Dermis blood vessel endothelial cell (primary cell): Measurements from ENCODE around the gene WDR74. TPM values are rescaled to one million over a fixed set of nuclear protein-coding genes. Genes with fewer than 3 reads are reported as not detected.
A peak's percentile ranks its signal among the peaks of the same experiment; 100 is the strongest.
"Not testable (repeated sequence)": the region's sequence is repeated elsewhere in the genome, so short reads cannot be mapped to it uniquely, and the experiment has no call there.

ENCODE experiments used
- DNase-seq: peaks from one replicate; pipeline ENCODE4 v3.0.0; 2010
- total RNA-seq: library from RNA; depleted of rRNA; stranded (reverse); fragments of >200 nt; gene quantifications from 2 replicates; pipeline ENCODE4 v1.2.3, GENCODE V29; 2014

Gene WDR74
- total RNA-seq, result 39.4 and 46.3 TPM in 2 replicates

- peak; percentile 96 for DNase-seq
Measured at GRCh38 chr11:62839050-62839945, at the start of gene WDR74. TSS of gene WDR74 (minus strand) at chr11:62839590. CDS start at chr11:62839570, 20 bp downstream.

- DNase-seq, result no peak
Measured at GRCh38 chr11:62889126-62889483, 49.7 kb upstream of the WDR74 start.

- no peak for DNase-seq
Measured at GRCh38 chr11:62888406-62888805, 49.0 kb upstream of the WDR74 start.

- no peak for DNase-seq
Measured at GRCh38 chr11:62885137-62885750, 45.9 kb upstream of the WDR74 start.

GRCh38 chr11:62883673-62884072, 44.3 kb upstream of the WDR74 start:
- DNase-seq, result no peak

- DNase-seq, result peak; percentile 53
Measured at GRCh38 chr11:62882788-62883501, 43.6 kb upstream of the WDR74 start.

- DNase-seq, result no peak
Measured at GRCh38 chr11:62882431-62882749, 43.0 kb upstream of the WDR74 start.

GRCh38 chr11:62881579-62882430, 42.4 kb upstream of the WDR74 start:
- peak; percentile 97 for DNase-seq

- peak; percentile 94 for DNase-seq
Measured at GRCh38 chr11:62880803-62881578, 41.6 kb upstream of the WDR74 start, which contains the start of gene SLC3A2. TSS of gene SLC3A2 (plus strand) at chr11:62880896. CDS start at chr11:62881024, 128 bp downstream.

GRCh38 chr11:62880231-62880802, 40.9 kb upstream of the WDR74 start:
- peak; percentile 69 for DNase-seq

GRCh38 chr11:62879235-62879978, 40.0 kb upstream of the WDR74 start:
- no peak for DNase-seq

- no peak for DNase-seq
Measured at GRCh38 chr11:62876712-62877111, 37.3 kb upstream of the WDR74 start.

- DNase-seq, result no peak
Measured at GRCh38 chr11:62875698-62876478, 36.5 kb upstream of the WDR74 start.

- no peak for DNase-seq
Measured at GRCh38 chr11:62874851-62875250, 35.5 kb upstream of the WDR74 start.

- DNase-seq, result no peak
Measured at GRCh38 chr11:62865635-62866034, 26.2 kb upstream of the WDR74 start.

GRCh38 chr11:62863687-62864335, 24.4 kb upstream of the WDR74 start:
- no peak for DNase-seq

- not testable (repeated sequence) for DNase-seq
Measured at GRCh38 chr11:62861564-62862192, 22.3 kb upstream of the WDR74 start.

GRCh38 chr11:62860835-62861563, 21.6 kb upstream of the WDR74 start:
- DNase-seq, result no peak
